PC-3 (cell line): ENCODE measurements around the gene ZCCHC7.

Experiments used
- CTCF ChIP-seq: fragments of 300-600 bp; sonication (generic); conservative IDR thresholded peaks from 2 replicates; pipeline ENCODE4 v1.5.1; 2017; ENCODE audit warnings: antibody characterized with exemption, low read depth, mild to moderate bottlenecking, low read length
- EZH2 ChIP-seq: fragments of 300-600 bp; sonication (generic); IDR thresholded peaks from one replicate; pipeline ENCODE4 v1.6.1; 2017; ENCODE audit warnings: antibody characterized with exemption, mild to moderate bottlenecking, low read length; ENCODE audit not compliant: unreplicated experiment
- EZH2phosphoT487 ChIP-seq: fragments of 300-600 bp; sonication (generic); IDR thresholded peaks from 2 replicates; pipeline ENCODE4 v1.6.1; 2018; ENCODE audit warnings: mild to moderate bottlenecking, antibody characterized with exemption, low read length, borderline replicate concordance

- TF ChIP-seq CTCF: no peak
- TF ChIP-seq EZH2: no peak
- TF ChIP-seq EZH2phosphoT487: no peak
Observed at GRCh38 chr9:37353791-37354190, 233.4 kb downstream of the ZCCHC7 start.
